ENCODE results near the gene CCDC71L.
"Not testable (repeated sequence)": the region's sequence is repeated elsewhere in the genome, so short reads cannot be mapped to it uniquely, and the experiment has no call there.

The CCDC71L gene

GRCh38 chr7:106660862-106661720, at the start of gene CCDC71L:
Gene CCDC71L (minus strand): TSS chr7:106661158. CDS start chr7:106660896, 262 bp downstream.
- Mint-ChIP-seq H3K36me3 (ENCODE audit: insufficient read depth) (peaks cover 12% of the 10 kb centered on the region), H3K27ac (ENCODE audit: low read depth) (peak within 1 kb of the TSS; percentile 90), H3K9me3 (no peaks in the 10 kb centered on the region), H3K4me1 (peaks cover 13% of the 10 kb centered on the region), H3K4me3 (peak within 1 kb of the TSS; percentile 87), H3K27me3 (no peaks in the 10 kb centered on the region)
- peak; percentile 87 to 91 for DNase-seq (ENCODE audit: low spot score in 2 of 2)
- peak; percentile 78 for ATAC-seq (replicated peaks; ENCODE audit: extremely low read depth, poor library complexity, severe bottlenecking)

GRCh38 chr7:106709604-106710003, 48.6 kb upstream of the CCDC71L start:
- H3K9me3 Mint-ChIP-seq; H3K36me3 Mint-ChIP-seq (ENCODE audit: insufficient read depth); H3K27ac Mint-ChIP-seq (ENCODE audit: low read depth); DNase-seq (ENCODE audit: low spot score in 2 of 2); H3K4me1 Mint-ChIP-seq; ATAC-seq (replicated peaks; ENCODE audit: extremely low read depth, poor library complexity, severe bottlenecking); H3K4me3 Mint-ChIP-seq: not testable (repeated sequence)
- H3K27me3 Mint-ChIP-seq = peaks cover 46% of the 10 kb centered on the region

- no peak for DNase-seq (ENCODE audit: low spot score in 2 of 2)
- Mint-ChIP-seq H3K9me3 (no peaks in the 10 kb centered on the region), H3K4me3 (no peak overlapping the region), H3K27me3 (peaks cover 43% of the 10 kb centered on the region), H3K27ac (ENCODE audit: low read depth) (no peak overlapping the region), H3K4me1 (no peaks in the 10 kb centered on the region), H3K36me3 (ENCODE audit: insufficient read depth) (peaks cover 2% of the 10 kb centered on the region)
- ATAC-seq (replicated peaks; ENCODE audit: extremely low read depth, poor library complexity, severe bottlenecking) = no peak
Observed at GRCh38 chr7:106704000-106704840, 43.3 kb upstream of the CCDC71L start.

GRCh38 chr7:106693677-106694353, 32.9 kb upstream of the CCDC71L start:
- no peak for DNase-seq (ENCODE audit: low spot score in 2 of 2)
- no peak overlapping the region for H3K27ac Mint-ChIP-seq (ENCODE audit: low read depth)
- H3K4me1 Mint-ChIP-seq = no peaks in the 10 kb centered on the region
- H3K4me3 Mint-ChIP-seq = no peak overlapping the region
- no peak for ATAC-seq (replicated peaks; ENCODE audit: extremely low read depth, poor library complexity, severe bottlenecking)
- H3K9me3 Mint-ChIP-seq = no peaks in the 10 kb centered on the region
- H3K27me3 Mint-ChIP-seq = peaks cover 5% of the 10 kb centered on the region
- H3K36me3 Mint-ChIP-seq (ENCODE audit: insufficient read depth) = no peaks in the 10 kb centered on the region

GRCh38 chr7:106692450-106693051, 31.6 kb upstream of the CCDC71L start:
- Mint-ChIP-seq H3K27me3 (peaks cover 18% of the 10 kb centered on the region), H3K36me3 (ENCODE audit: insufficient read depth) (no peaks in the 10 kb centered on the region), H3K4me1 (no peaks in the 10 kb centered on the region), H3K4me3 (no peak overlapping the region), H3K27ac (ENCODE audit: low read depth) (no peak overlapping the region), H3K9me3 (no peaks in the 10 kb centered on the region)
- DNase-seq (ENCODE audit: low spot score in 2 of 2) (no peak), ATAC-seq (replicated peaks; ENCODE audit: extremely low read depth, poor library complexity, severe bottlenecking) (no peak)

GRCh38 chr7:106688161-106688560, 27.2 kb upstream of the CCDC71L start:
- not testable (repeated sequence) for H3K27ac Mint-ChIP-seq (ENCODE audit: low read depth); H3K9me3 Mint-ChIP-seq; H3K4me3 Mint-ChIP-seq; ATAC-seq (replicated peaks; ENCODE audit: extremely low read depth, poor library complexity, severe bottlenecking); DNase-seq (ENCODE audit: low spot score in 2 of 2); H3K36me3 Mint-ChIP-seq (ENCODE audit: insufficient read depth); H3K4me1 Mint-ChIP-seq
- peaks cover 25% of the 10 kb centered on the region for H3K27me3 Mint-ChIP-seq

GRCh38 chr7:106683941-106684340, 23.0 kb upstream of the CCDC71L start:
- DNase-seq (ENCODE audit: low spot score in 2 of 2) (no peak), ATAC-seq (replicated peaks; ENCODE audit: extremely low read depth, poor library complexity, severe bottlenecking) (no peak)
- Mint-ChIP-seq H3K36me3 (ENCODE audit: insufficient read depth) (no peaks in the 10 kb centered on the region), H3K27ac (ENCODE audit: low read depth) (no peak overlapping the region), H3K9me3 (peaks cover 5% of the 10 kb centered on the region), H3K4me1 (no peaks in the 10 kb centered on the region), H3K27me3 (peaks cover 30% of the 10 kb centered on the region), H3K4me3 (no peak overlapping the region)

GRCh38 chr7:106681815-106682495, 21.0 kb upstream of the CCDC71L start:
- no peak for DNase-seq (ENCODE audit: low spot score in 2 of 2)
- Mint-ChIP-seq H3K4me1 (no peaks in the 10 kb centered on the region), H3K27ac (ENCODE audit: low read depth) (no peak overlapping the region), H3K27me3 (peaks cover 10% of the 10 kb centered on the region), H3K9me3 (peaks cover 5% of the 10 kb centered on the region), H3K36me3 (ENCODE audit: insufficient read depth) (no peaks in the 10 kb centered on the region), H3K4me3 (no peak overlapping the region)
- ATAC-seq (replicated peaks; ENCODE audit: extremely low read depth, poor library complexity, severe bottlenecking) = no peak

- H3K36me3 Mint-ChIP-seq (ENCODE audit: insufficient read depth) = no peaks in the 10 kb centered on the region
- H3K27me3 Mint-ChIP-seq = peaks cover 17% of the 10 kb centered on the region
- no peak for ATAC-seq (replicated peaks; ENCODE audit: extremely low read depth, poor library complexity, severe bottlenecking)
- H3K4me3 Mint-ChIP-seq = no peak overlapping the region
- DNase-seq (ENCODE audit: low spot score in 2 of 2) = no peak
- no peak overlapping the region for H3K27ac Mint-ChIP-seq (ENCODE audit: low read depth)
- no peaks in the 10 kb centered on the region for H3K9me3 Mint-ChIP-seq
- H3K4me1 Mint-ChIP-seq = no peaks in the 10 kb centered on the region
Observed at GRCh38 chr7:106679153-106679931, 18.4 kb upstream of the CCDC71L start.

- no peaks in the 10 kb centered on the region for H3K4me1 Mint-ChIP-seq
- H3K9me3 Mint-ChIP-seq = no peaks in the 10 kb centered on the region
- no peak overlapping the region for H3K4me3 Mint-ChIP-seq
- ATAC-seq (replicated peaks; ENCODE audit: extremely low read depth, poor library complexity, severe bottlenecking) = no peak
- peaks cover 22% of the 10 kb centered on the region for H3K27me3 Mint-ChIP-seq
- no peak for DNase-seq (ENCODE audit: low spot score in 2 of 2)
- no peaks in the 10 kb centered on the region for H3K36me3 Mint-ChIP-seq (ENCODE audit: insufficient read depth)
- H3K27ac Mint-ChIP-seq (ENCODE audit: low read depth) = no peak overlapping the region
Observed at GRCh38 chr7:106678795-106679152, 17.8 kb upstream of the CCDC71L start.

GRCh38 chr7:106676506-106676905, 15.5 kb upstream of the CCDC71L start:
- H3K27me3 Mint-ChIP-seq = peaks cover 36% of the 10 kb centered on the region
- not testable (repeated sequence) for H3K27ac Mint-ChIP-seq (ENCODE audit: low read depth); H3K36me3 Mint-ChIP-seq (ENCODE audit: insufficient read depth); H3K9me3 Mint-ChIP-seq; DNase-seq (ENCODE audit: low spot score in 2 of 2); H3K4me1 Mint-ChIP-seq; ATAC-seq (replicated peaks; ENCODE audit: extremely low read depth, poor library complexity, severe bottlenecking); H3K4me3 Mint-ChIP-seq

All from central memory CD8-positive, alpha-beta T cell (primary cell).